SK-N-DZ (cell line): Measurements from ENCODE around the gene KLHL22.
"Not testable (repeated sequence)": the region's sequence is repeated elsewhere in the genome, so short reads cannot be mapped to it uniquely, and the experiment has no call there.

Source experiments
- DNase-seq: peaks from one replicate; pipeline ENCODE4 v3.0.0-alpha.2; 2015; ENCODE audit warnings: low spot score

The KLHL22 gene

DNA sequence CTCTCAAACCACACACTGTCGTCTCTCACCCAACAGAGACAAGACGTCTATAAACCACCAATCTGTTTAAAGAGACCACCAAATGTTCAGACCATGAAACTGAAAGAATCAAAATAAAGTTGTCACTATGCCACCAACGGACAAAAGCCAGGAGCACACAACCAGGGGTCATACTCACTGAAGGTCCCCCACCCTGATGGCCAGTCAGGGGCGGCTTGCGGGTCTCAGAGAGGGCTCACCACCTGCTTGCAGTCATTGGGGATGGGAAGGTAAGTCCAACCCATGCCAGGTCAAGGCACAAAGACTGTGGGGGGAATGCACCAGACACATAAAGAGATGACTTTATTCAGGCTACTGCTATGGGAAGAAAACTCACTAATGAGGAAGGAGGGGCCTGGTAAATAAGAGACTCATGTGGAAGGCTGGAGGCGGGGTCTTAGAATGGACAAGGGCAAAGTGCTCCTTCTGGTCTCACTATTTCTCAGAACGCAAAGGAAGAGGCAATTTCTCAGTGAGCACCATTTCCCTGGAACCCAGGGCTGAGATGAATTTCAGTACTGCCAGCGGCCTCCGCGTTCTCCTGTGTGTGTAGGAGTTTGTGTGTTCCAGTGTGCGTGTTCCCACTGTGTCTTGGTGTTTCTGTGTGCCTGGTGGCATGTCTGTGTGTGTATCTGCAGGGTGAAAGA lies 75.3 kb downstream of the KLHL22 start:
- no peak for DNase-seq

GRCh38 chr22:20419664-20419951 lies 76.0 kb downstream of the KLHL22 start:
- DNase-seq, result no peak

GRCh38 chr22:20418211-20418788 lies 77.3 kb downstream of the KLHL22 start:
- peak; percentile 79 for DNase-seq

- not testable (repeated sequence) for DNase-seq
Observed at GRCh38 chr22:20415699-20416098, 79.9 kb downstream of the KLHL22 start.

DNA sequence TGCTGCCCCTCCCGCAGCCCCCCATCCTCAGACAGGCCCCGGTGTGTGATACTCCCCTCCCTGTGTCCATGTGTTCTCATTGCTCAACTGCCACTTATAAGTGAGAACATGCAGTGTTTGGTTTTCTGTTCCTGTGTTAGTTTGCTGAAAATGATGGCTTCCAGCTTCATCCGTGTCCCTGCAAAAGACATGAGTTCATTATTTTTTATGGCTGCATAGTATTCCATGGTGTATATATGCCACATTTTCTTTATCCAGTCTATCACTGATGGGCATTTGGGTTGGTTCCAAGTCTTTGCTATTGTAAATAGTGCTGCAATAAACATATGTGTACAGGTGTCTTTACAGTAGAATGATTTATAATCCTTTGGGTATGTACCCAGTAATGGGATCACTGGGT lies 80.4 kb downstream of the KLHL22 start:
- DNase-seq, result not testable (repeated sequence)

- no peak for DNase-seq
Observed at GRCh38 chr22:20414450-20414849, 81.1 kb downstream of the KLHL22 start.

DNA sequence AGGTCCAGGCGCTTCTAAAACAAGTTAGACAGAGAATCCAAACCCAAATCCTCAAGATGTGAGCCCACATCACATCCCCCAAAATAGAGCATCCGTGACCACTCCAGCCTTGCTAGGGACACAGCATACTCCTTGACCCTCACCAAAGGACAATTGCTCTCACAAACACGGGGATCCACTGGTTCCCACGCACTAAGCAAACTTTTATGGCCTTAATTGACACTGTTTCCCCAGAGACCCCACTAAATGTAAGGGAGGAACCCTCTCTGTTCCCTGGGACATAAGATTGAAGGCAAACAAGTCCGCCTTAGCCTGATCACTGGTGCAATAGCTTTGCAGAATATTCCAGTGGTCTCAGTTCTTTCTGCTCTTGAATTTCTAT lies 81.5 kb downstream of the KLHL22 start:
- DNase-seq, result no peak

DNA sequence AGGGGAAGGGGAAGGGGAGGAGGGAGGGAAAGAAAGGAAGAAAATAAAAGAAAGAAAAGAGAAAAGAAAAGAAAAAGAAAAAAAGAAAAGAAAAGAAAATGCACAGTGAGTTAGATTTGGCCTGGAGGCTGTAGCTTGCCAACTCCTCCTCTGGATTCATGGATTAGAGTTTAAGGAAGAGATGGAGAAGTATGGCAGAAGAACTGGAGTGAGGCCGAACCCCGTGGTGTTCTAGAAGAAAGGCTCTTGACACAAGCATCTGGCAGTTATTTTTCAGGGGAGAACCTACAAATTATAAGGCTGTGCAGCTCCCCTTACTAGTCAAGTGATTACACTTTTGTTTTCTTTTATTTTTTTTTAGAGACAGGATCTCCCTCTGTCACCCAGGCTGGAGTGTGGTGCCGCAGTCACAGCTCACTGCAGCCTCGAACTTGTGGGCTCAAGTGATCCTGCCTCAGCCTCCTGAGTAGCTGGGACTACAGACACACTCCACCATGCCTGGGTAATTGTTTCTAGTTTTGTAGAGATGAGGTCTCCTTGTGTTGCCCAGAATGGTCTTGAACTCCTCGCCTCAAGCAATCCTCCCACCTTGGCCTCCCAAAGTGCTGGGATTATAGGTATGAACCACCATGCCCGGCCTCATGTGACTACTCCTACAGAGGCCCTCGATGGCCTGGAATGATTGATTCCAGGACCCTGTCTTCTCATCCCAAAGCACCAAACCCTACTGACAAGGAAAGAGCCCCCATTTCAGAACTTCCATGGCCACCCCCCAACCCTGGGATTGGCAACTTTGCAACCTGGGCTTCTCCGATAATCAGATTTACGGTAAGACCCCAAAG lies 82.2 kb downstream of the KLHL22 start:
- DNase-seq, result no peak

GRCh38 chr22:20412474-20413216 lies 83.0 kb downstream of the KLHL22 start:
- DNase-seq, result no peak

DNA sequence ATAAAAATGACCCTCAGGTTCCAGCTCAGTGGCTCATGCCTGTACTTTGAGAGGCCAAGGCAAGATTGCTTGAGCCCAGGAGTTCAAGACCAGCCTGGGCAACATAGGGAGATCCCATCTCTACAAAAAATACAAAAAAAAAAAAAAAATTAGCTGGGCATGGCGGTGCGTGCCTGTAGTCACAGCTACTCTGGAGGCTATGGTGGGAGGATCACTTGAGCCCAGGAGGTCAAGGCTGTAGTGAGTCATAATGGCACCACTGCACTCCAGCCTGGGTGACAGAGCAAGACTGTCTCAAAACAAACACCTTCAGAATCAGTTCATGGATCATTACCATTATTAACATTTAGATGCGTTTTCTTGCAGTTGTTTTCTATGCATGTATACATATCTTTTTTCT lies 86.2 kb downstream of the KLHL22 start:
- DNase-seq, result not testable (repeated sequence)

DNA sequence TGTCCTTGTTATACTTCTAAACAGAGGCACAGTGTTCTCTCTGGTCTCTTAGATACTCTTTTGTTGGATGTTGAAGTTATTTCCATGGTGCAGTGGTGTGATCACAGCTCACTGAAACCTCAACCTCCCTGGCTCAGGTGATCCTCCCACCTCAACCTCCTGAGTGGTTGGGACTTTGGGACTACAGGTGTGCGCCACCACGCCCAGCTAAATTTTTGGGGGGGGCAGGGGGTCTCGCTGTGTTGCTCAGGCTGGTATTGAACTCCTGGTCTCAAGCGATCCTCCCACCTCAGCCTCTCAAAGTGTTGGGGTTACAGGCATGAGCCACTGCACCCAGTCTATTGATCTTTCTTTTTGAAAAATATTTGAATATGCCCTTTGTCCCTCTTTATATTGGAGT lies 86.7 kb downstream of the KLHL22 start:
- DNase-seq, result no peak

DNA sequence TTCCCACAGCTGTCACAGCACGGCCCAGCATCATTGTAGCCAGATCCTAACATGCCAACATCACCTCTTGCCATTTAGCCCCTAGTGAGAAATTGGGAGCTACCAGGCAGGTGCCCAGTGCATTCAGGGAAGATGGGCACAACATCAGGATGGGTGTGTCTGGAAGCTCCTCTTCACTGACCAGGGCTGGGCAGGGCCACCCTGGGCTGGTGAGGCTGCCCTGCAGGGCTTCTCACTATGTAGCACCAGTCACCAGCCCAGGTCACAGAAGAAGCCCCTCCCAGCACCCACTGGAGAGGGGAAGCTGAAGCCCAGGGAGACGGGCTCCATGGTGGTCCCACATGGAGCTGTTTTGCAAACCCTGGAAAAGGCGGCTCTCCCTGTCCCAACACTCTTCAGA lies 87.8 kb downstream of the KLHL22 start:
- no peak for DNase-seq

DNA sequence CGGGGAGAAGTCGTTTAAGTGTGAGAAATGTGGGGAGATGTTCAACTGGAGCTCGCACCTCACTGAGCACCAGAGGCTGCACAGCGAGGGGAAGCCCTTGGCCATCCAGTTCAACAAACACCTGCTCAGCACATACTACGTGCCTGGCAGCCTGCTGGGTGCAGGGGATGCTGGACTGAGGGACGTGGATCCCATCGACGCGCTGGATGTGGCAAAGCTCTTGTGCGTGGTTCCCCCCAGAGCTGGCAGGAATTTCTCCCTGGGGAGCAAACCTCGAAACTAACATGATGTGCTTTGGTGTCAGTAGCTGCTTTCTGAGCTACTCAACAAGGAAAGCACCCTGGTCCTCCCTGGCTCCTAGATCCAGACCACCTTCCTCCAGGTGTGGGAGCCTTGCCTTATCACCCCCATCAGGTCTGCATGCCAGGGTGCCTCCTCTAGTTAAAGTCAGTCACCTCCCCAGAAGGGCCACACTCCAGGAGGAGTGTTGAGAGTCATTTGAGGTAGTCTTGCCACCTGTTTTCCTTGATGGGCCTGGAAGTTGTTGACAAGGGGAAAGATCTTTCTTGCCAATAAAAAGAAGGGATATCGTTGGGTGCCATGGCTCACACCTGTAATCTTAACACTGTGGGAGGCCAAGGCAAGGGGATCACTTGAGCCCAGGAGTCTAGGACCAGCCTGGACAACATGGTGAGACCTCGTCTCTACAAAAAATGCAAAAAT lies 88.7 kb downstream of the KLHL22 start:
- DNase-seq, result no peak

- DNase-seq, result no peak
Observed at GRCh38 chr22:20405931-20406685, 89.5 kb downstream of the KLHL22 start.

- no peak for DNase-seq
Observed at GRCh38 chr22:20405291-20405930, 90.2 kb downstream of the KLHL22 start.

- DNase-seq, result no peak
Observed at GRCh38 chr22:20404881-20405280, 90.7 kb downstream of the KLHL22 start.

- no peak for DNase-seq
Observed at GRCh38 chr22:20403779-20404140, 91.8 kb downstream of the KLHL22 start.

DNA sequence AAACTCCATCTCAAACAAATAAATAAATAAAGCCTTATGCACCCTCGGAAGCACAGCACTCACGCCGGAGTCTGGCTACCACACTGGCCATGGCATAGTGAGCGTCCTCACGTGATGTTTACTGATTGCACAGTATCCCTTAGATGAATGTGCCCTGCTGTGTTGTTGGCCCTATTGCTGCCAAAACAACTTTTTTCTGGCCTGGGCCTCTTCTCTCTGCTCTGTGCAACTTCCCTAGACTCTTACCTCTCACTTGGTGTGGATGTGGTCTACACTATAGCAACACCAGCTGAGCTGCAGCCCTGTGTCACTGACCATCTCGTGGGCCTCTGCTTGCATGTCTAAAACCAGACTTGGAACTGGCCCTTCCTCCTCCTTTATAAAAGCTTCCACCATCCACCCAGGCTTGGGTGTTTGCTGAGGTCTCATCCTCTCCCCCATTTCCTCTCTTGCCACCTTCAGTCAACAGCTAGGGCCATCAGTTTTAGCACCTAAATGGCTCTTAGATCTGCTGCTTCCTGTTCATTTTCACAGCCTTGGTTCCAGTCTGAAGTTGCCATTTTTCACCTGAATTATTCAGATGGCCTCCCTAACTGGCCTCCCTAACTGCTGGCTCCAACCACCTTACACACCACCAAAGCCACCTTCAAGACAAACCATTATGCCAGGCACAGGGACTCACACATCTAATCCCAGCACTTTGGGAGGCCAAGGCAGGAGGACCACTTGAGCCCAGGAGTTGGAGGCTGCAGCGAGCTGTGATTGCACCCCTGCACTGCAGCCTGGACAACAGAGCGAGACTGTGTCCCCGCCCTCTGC lies 92.4 kb downstream of the KLHL22 start:
- DNase-seq, result no peak

- DNase-seq, result no peak
Observed at GRCh38 chr22:20401376-20402014, 94.1 kb downstream of the KLHL22 start.
